ENCODE results near the gene TSPAN32.

TSPAN32 gene

GRCh38 chr11:2302896-2303626 is 1.2 kb downstream of the TSPAN32 start:
- ChIA-PET POLR2A (no interaction called here), CTCF (interaction anchor here (0.8 to 17.1 kb wide), 5 partner anchors 105 to 124 kb away, joined by 3 to 485 read pairs (median 12); no protein-coding TSS in a partner anchor)
- no peak for DNase-seq (ENCODE audit: extremely low spot score)
- no peak for TF ChIP-seq CTCF (IDR thresholded peaks at IDR 0.05; ENCODE audit: control extremely low read depth, extremely low read depth, low read depth, missing control alignments)

- no peak for TF ChIP-seq CTCF (IDR thresholded peaks at IDR 0.05; ENCODE audit: control extremely low read depth, extremely low read depth, low read depth, missing control alignments)
- ChIA-PET POLR2A (interaction anchor here (1.1 kb wide), 1 partner anchor 101 kb away, joined by 3 read pairs; no protein-coding TSS in a partner anchor), CTCF (interaction anchor here (0.8 to 17.1 kb wide), 21 partner anchors 13 to 920 kb away, joined by 3 to 485 read pairs (median 6); partner anchors contain the start of gene TSSC4)
- no peak for DNase-seq (ENCODE audit: extremely low spot score)
These were observed 2.1 kb downstream of the TSPAN32 start for GRCh38 chr11:2303627-2304505.

GRCh38 chr11:2304506-2305139 is 2.8 kb downstream of the TSPAN32 start:
- TF ChIP-seq CTCF (IDR thresholded peaks at IDR 0.05; ENCODE audit: control extremely low read depth, extremely low read depth, low read depth, missing control alignments): no peak
- DNase-seq (ENCODE audit: extremely low spot score): no peak
- POLR2A ChIA-PET: interaction anchor here (1.1 kb wide), 1 partner anchor 101 kb away, joined by 3 read pairs; no protein-coding TSS in a partner anchor
- CTCF ChIA-PET: interaction anchor here (0.6 to 17.1 kb wide), 47 partner anchors 9 to 919 kb away, joined by 3 to 485 read pairs (median 4); partner anchors contain the start of gene TSSC4

- TF ChIP-seq CTCF (IDR thresholded peaks at IDR 0.05; ENCODE audit: control extremely low read depth, extremely low read depth, low read depth, missing control alignments): peak; percentile 90
- CTCF ChIA-PET: interaction anchor here (0.6 to 17.1 kb wide), 51 partner anchors 8 to 919 kb away, joined by 3 to 485 read pairs (median 4); partner anchors contain the start of gene TSSC4
- DNase-seq (ENCODE audit: extremely low spot score): peak; percentile 83
- POLR2A ChIA-PET: interaction anchor here (0.7 to 1.1 kb wide), 2 partner anchors 98 to 100 kb away, joined by 3 read pairs; no protein-coding TSS in a partner anchor
These were observed 3.4 kb downstream of the TSPAN32 start for GRCh38 chr11:2305140-2305778.

- no peak for TF ChIP-seq CTCF (IDR thresholded peaks at IDR 0.05; ENCODE audit: control extremely low read depth, extremely low read depth, low read depth, missing control alignments)
- no peak for DNase-seq (ENCODE audit: extremely low spot score)
- CTCF ChIA-PET: interaction anchor here (0.7 to 17.1 kb wide), 34 partner anchors 11 to 583 kb away, joined by 3 to 485 read pairs (median 6); partner anchors contain the start of gene TSSC4
- POLR2A ChIA-PET: interaction anchor here (0.7 kb wide), 1 partner anchor 97 kb away, joined by 3 read pairs; no protein-coding TSS in a partner anchor
These were observed 4.1 kb downstream of the TSPAN32 start for GRCh38 chr11:2305788-2306451.

Data from GM10248 (cell line).